Adipocyte (in vitro differentiated cells): ENCODE measurements around the gene KCTD17.

ENCODE experiments used
- DNase-seq: peaks from one replicate; pipeline ENCODE4 v3.0.0-alpha.2; 2015; ENCODE audit warnings: low read depth
- H3K27me3 ChIP-seq: replicated peaks from 2 replicates; pipeline ENCODE4 v1.7.0; 2013; ENCODE audit warnings: mild to moderate bottlenecking, low read length, moderate library complexity; ENCODE audit not compliant: control insufficient read depth, insufficient read depth
- H3K36me3 ChIP-seq: 2 replicates; pipeline ENCODE4 v1.7.0; 2013; ENCODE audit warnings: low read length, mild to moderate bottlenecking, moderate library complexity; ENCODE audit not compliant: control insufficient read depth, insufficient read depth, severe bottlenecking
- H3K4me1 ChIP-seq: 2 replicates; pipeline ENCODE4 v1.7.0; 2013; ENCODE audit warnings: mild to moderate bottlenecking, low read length, moderate library complexity; ENCODE audit not compliant: control insufficient read depth, insufficient read depth
- H3K4me3 ChIP-seq: 2 replicates; pipeline ENCODE4 v1.7.0; 2013; ENCODE audit warnings: mild to moderate bottlenecking, low read length, moderate library complexity
- H3K9ac ChIP-seq: 2 replicates; pipeline ENCODE4 v1.7.0; 2013; ENCODE audit warnings: mild to moderate bottlenecking, low read length, moderate library complexity
- H3K9me3 ChIP-seq: 2 replicates; pipeline ENCODE4 v1.7.0; 2013; ENCODE audit warnings: mild to moderate bottlenecking, low read length, moderate library complexity; ENCODE audit not compliant: control insufficient read depth

Gene KCTD17

DNA sequence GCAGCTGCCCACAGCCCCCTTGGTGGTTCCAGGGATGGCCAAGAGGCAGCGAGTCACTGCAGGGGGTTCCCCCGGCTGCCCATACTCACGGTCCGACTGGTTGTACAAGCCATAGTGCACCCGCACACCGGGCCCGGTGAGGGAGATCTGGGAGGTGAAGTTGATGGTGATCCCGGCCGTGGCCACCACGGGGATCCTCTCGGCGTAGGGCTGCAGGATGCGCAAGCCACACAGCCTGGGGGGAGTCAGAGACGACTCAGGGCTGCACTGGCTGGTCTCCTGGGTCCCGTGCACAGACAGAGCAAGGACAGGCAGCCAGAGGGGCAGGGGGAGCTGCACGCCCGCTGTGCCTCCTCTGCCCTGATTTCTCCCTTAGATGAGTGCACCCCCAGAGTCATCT, 23.5 kb downstream of the KCTD17 start:
- DNase-seq, result no peak
- Histone ChIP-seq H3K4me1 (no peaks in the 10 kb centered on the region), H3K27me3 (peaks cover 53% of the 10 kb centered on the region), H3K4me3 (no peak overlapping the region), H3K9ac (no peak overlapping the region), H3K9me3 (no peaks in the 10 kb centered on the region), H3K36me3 (no peaks in the 10 kb centered on the region)

DNA sequence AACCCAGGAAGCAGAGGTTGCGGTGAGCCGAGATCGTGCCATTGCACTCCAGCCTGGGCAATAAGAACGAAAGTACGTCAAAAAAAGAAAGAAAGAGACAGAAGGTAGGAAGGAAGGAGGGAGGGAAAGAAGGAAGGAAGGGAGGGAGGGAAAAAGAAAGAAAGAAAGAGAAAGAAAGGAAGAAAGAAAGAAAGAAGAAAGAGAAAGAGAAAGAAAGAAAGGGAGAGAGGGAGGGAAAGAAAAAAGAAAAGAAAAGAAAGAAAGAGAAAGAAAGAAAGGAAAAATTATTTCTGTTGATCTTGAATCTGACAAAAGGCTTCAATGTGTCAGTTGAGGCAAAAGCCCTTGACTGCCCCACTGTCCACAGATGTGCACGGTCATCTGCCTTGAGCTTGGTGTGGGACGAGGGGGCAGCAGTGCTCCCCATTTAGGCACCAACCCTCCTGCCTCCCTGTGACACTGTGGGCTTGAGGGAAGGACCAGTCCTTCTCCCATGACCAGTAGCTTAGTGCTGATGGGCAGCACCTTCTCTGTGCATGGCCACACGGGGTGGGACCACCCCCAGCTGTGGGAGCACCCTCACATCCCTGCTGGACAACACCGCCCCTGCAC, 24.4 kb downstream of the KCTD17 start:
- H3K27me3 ChIP-seq, result peaks cover 46% of the 10 kb centered on the region
- H3K36me3 ChIP-seq, result no peaks in the 10 kb centered on the region
- no peaks in the 10 kb centered on the region for H3K4me1 ChIP-seq
- H3K9me3 ChIP-seq, result no peaks in the 10 kb centered on the region
- DNase-seq, result no peak
- H3K9ac ChIP-seq, result no peak overlapping the region
- no peak overlapping the region for H3K4me3 ChIP-seq

DNA sequence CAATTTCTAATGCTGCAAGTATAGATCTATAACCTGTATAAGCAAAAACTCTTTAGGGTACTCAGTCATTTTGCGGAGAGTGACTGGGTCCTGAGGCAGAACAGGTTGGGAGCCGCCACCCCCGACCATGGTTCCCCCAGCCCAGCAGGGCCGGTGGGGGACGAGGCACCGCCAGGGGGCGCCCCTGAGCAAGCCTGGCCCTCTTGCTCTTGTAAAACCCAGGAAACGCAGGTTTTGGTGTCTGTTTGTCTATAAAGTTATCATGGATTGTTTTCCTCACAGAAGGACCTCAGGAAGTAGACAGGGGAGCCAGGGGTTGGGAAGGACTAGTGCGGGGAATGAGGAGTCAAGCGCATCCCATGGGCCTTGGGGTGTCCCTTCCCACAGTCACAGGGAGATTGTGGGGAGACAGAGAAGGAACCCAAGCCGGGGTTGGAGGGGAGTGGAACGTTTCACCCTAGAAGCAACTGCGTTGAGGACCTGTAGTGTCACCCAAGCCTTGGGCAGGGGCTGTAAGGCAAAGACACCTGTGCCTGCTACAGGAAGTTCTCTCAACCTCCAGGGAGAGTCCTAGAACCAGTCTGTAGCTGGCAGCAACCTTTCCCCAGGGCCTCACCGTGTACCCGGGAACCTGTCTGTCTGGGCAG, 26.4 kb downstream of the KCTD17 start:
- Histone ChIP-seq H3K9ac (no peak overlapping the region), H3K4me1 (no peaks in the 10 kb centered on the region), H3K36me3 (no peaks in the 10 kb centered on the region), H3K27me3 (peaks cover 56% of the 10 kb centered on the region), H3K4me3 (no peak overlapping the region), H3K9me3 (no peaks in the 10 kb centered on the region)
- peak; percentile 69 for DNase-seq

DNA sequence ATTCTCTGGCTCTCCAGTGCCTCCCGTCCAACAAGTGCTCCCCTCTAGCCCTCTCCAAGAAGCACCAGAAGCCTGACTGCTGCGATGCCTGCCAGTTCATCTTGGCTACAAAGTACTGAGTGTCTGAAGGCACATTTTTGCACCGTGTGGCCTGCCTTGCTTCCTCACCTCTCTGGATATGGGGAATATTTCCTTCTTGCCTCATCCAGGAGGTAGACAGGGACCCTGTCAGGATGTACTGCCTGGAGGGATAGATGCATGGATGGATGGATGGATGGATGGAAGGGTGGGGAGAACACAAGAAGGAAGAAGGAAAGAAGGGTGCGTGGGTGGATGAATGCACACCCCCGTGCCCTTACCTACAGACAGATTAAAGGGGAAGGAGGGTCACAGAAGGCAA, 27.6 kb downstream of the KCTD17 start:
- H3K9ac ChIP-seq, result no peak overlapping the region
- H3K36me3 ChIP-seq, result no peaks in the 10 kb centered on the region

DNA sequence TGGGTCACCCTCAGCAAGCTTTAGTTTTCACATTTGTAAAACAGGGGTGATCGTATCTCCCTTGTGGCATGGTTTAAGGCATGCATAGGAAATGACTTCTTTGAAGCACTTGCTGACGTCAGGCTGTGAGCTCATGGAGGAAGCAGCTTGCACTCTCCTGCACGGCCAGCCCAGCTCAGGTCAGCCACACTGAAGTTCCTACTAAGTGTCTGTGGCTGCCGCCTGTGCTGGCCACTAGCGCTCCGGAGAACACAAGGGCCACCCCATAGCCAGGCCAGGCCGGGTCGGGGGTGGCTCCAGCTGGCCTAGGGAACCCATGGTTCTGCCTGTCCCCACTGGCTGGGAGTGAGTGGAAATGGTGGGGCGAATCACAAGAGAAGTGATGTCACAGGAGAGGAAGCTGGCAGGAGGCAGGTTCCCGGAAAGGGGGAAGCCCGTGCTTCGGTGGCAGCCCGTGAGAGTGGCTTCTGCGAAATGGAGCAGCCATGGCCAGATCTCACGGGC, 28.2 kb downstream of the KCTD17 start:
- no peaks in the 10 kb centered on the region for H3K9me3 ChIP-seq
- no peaks in the 10 kb centered on the region for H3K4me1 ChIP-seq
- peak; percentile 12 for DNase-seq
- H3K4me3 ChIP-seq, result no peak overlapping the region
- no peaks in the 10 kb centered on the region for H3K36me3 ChIP-seq
- no peak overlapping the region for H3K9ac ChIP-seq
- H3K27me3 ChIP-seq, result peaks cover 55% of the 10 kb centered on the region

More for the DNA sequence above, 27.6 kb downstream of the KCTD17 start:
- Histone ChIP-seq H3K27me3 (peaks cover 56% of the 10 kb centered on the region), H3K4me1 (no peaks in the 10 kb centered on the region), H3K4me3 (no peak overlapping the region), H3K9me3 (no peaks in the 10 kb centered on the region)
- no peak for DNase-seq

DNA sequence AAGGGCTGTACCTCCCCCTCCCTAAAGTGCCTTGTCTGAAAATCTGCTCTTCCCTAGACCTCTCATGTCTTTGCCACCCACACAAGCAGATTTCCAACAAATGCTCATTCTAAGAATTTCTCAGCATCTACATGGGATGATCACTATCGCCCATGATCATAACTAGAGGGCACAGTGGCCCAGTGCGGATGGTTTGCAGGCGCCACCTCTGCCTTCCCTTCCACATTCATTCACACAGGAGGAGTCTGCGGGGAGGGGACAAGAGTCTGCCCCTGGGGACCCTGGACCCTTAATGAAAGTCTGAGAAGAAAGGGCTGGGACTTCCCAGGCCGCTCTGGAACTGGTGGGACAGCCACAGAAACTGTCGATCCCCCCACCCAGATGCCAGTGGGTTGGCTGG, 28.9 kb downstream of the KCTD17 start:
- H3K9me3 ChIP-seq, result peaks cover 3% of the 10 kb centered on the region
- no peaks in the 10 kb centered on the region for H3K36me3 ChIP-seq
- no peaks in the 10 kb centered on the region for H3K4me1 ChIP-seq
- H3K27me3 ChIP-seq, result peaks cover 59% of the 10 kb centered on the region
- no peak overlapping the region for H3K9ac ChIP-seq
- no peak for DNase-seq
- no peak overlapping the region for H3K4me3 ChIP-seq

DNA sequence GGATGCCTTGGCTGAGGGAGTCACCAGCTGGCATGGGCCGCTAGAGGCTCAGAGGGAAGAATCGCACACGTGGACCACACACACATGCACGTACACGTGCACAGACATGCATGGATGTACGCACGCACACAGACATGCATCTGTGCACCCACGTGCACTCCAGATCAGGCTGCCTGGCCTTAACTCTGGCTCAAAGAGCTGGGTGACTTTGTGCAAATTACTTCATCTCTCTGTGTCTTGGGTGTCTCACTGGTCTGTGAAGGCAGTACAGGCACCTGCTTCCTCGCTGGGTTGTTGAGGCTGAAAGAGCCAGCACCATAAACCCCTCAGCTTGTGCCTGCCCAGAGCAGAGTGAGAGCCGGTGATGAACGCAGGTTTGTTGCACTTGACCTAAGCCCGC, 29.3 kb downstream of the KCTD17 start:
- H3K27me3 ChIP-seq, result peaks cover 59% of the 10 kb centered on the region
- no peak overlapping the region for H3K9ac ChIP-seq
- DNase-seq, result no peak

DNA sequence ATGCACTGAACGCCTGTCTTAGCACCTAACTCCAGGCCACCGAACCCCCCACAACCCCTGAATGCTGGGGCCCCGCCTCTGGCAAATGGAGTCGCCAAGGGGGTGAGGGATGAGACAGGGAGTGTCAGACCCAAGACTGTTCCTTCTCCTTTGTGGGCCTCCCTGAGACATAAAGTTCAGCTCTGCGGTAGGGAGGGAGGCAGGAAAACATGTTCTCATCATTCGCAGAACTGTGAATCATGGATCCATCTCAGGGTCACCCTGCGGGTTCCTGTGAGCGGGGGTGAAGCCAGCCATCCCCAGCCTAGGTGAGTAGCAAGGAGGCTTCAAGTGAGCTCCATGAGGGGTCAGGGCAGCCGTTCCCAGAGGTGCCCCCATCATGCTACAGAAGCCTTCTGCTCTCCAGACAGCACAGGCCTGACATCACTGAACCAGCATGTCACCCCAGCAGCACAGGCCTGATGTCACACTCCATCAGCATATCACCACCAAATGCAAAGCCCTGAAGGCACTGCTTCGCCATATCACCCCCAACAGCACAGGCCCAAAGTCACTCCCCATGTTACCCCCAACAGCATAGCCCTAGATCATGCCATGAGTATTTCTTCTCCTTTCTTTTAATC, 30.8 kb downstream of the KCTD17 start:
- Histone ChIP-seq H3K27me3 (peaks cover 45% of the 10 kb centered on the region), H3K4me3 (no peak overlapping the region), H3K36me3 (no peaks in the 10 kb centered on the region), H3K9ac (no peak overlapping the region), H3K4me1 (no peaks in the 10 kb centered on the region), H3K9me3 (peaks cover 3% of the 10 kb centered on the region)
- no peak for DNase-seq

More for the DNA sequence above, 29.3 kb downstream of the KCTD17 start:
- H3K4me1 ChIP-seq, result no peaks in the 10 kb centered on the region
- H3K36me3 ChIP-seq, result no peaks in the 10 kb centered on the region
- H3K9me3 ChIP-seq, result peaks cover 3% of the 10 kb centered on the region
- no peak overlapping the region for H3K4me3 ChIP-seq

DNA sequence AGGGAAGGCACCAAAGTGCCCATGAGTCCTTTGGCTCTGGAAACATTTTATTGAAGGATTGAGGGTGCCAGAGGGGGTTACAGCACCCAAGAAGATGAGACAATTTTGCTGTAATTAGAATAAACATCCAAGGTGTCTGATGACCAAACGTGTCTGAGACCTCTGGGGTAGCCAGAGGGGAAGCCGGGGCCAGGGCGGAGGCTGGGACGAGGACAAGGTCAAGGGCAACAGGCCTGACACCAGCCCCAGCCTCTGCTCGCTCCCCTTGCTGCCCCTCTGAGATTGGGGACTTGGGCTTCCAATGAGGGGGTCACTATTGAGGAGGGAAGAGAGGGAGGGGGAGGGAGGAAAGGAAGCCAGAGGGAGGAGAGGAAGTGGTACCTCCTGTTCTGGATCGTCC, 32.4 kb downstream of the KCTD17 start:
- H3K27me3 ChIP-seq, result peaks cover 47% of the 10 kb centered on the region
- no peak overlapping the region for H3K4me3 ChIP-seq

DNA sequence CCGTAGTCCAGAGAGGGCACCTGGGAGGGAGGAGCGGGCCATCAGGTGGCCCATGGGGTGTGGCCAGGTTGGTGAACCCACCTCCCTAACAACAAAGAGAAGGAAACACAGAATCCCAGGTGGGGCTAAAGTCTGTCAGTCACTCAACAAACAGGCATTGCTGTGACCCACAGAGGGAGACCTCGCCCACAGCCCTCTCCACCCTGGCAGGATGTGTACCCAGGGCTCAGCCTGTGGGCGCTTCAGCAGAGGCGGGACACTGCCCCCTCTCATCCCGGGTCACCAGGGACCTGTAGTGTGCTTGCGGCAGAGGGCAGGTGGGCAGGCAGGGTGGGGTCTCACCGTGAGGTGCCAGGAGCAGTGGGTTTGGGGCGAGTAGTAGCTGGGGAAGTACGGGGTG, 32.8 kb downstream of the KCTD17 start:
- no peak for DNase-seq
- H3K4me1 ChIP-seq, result no peaks in the 10 kb centered on the region
- H3K4me3 ChIP-seq, result no peak overlapping the region
- no peaks in the 10 kb centered on the region for H3K36me3 ChIP-seq
- H3K9me3 ChIP-seq, result peaks cover 3% of the 10 kb centered on the region
- no peak overlapping the region for H3K9ac ChIP-seq
- peaks cover 43% of the 10 kb centered on the region for H3K27me3 ChIP-seq

More for the DNA sequence above, 32.4 kb downstream of the KCTD17 start:
- H3K9me3 ChIP-seq, result peaks cover 3% of the 10 kb centered on the region
- H3K4me1 ChIP-seq, result no peaks in the 10 kb centered on the region
- H3K9ac ChIP-seq, result no peak overlapping the region
- H3K36me3 ChIP-seq, result no peaks in the 10 kb centered on the region
- no peak for DNase-seq

DNA sequence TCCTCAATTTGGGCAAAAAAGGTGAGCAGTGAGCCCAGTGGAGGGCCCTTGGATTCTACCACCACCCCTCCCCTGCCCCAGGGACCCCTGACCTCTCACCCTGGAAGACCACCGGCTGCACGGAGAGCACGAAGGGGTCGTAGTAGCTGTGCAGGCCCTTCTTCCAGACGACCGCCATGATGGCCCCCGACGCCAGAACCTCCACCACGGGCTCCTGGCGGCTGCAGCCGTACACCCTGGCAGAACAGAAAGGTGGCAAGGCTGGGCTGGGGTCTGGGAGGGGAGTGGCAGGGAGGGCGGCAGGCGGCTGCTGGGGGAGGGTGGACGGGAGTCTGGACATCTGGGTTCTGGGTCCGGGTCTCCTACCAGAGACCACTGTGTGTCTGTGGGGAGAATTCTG, 34.6 kb downstream of the KCTD17 start:
- Histone ChIP-seq H3K4me1 (no peaks in the 10 kb centered on the region), H3K36me3 (no peaks in the 10 kb centered on the region), H3K4me3 (no peak overlapping the region), H3K9me3 (peaks cover 3% of the 10 kb centered on the region), H3K27me3 (peaks cover 46% of the 10 kb centered on the region), H3K9ac (no peak overlapping the region)
- no peak for DNase-seq
